Muscle layer of colon (tissue), 2 donors: ENCODE results near the gene DDX55.

Experiments
- H3K27ac ChIP-seq: one replicate; pipeline ENCODE4 v1.7.0; 2013; ENCODE audit warnings: low read depth, mild to moderate bottlenecking, low read length, moderate library complexity
- H3K27me3 ChIP-seq, 2 donors: one replicate each; pipeline ENCODE4 v1.7.0; 2013; ENCODE audit warnings: low read length in 2 of 2, mild to moderate bottlenecking in 2 of 2; ENCODE audit not compliant: insufficient read depth in 2 of 2, control insufficient read depth in 1 of 2
- H3K36me3 ChIP-seq: one replicate; pipeline ENCODE4 v1.7.0; 2013; ENCODE audit warnings: mild to moderate bottlenecking, low read length; ENCODE audit not compliant: insufficient read depth
- H3K4me1 ChIP-seq: one replicate; pipeline ENCODE4 v1.7.0; 2013; ENCODE audit warnings: mild to moderate bottlenecking, low read length; ENCODE audit not compliant: insufficient read depth
- H3K4me3 ChIP-seq, 2 donors: one replicate each; pipeline ENCODE4 v1.7.0; 2013; ENCODE audit warnings: low read length in 2 of 2, low read depth in 1 of 2, mild to moderate bottlenecking in 1 of 2, moderate library complexity in 1 of 2
- H3K9ac ChIP-seq: one replicate; pipeline ENCODE4 v1.7.0; 2013; ENCODE audit warnings: low read length
- H3K9me3 ChIP-seq: one replicate; pipeline ENCODE4 v1.7.0; 2013; ENCODE audit warnings: mild to moderate bottlenecking, low read length
- donor health status: abdominal sarcoma.
- donor health status: Adenocarcinoma of cecum.

The DDX55 gene

GRCh38 chr12:123614531-123614930, 12.6 kb downstream of the DDX55 start:
- peaks cover 77% of the 10 kb centered on the region for H3K36me3 ChIP-seq
- H3K27ac ChIP-seq: no peak overlapping the region
- no peaks in the 10 kb centered on the region for H3K4me1 ChIP-seq
- H3K9me3 ChIP-seq: no peaks in the 10 kb centered on the region
- H3K27me3 ChIP-seq: no peaks in the 10 kb centered on the region
- no peak overlapping the region for H3K9ac ChIP-seq
- no peak overlapping the region for H3K4me3 ChIP-seq

GRCh38 chr12:123617144-123617543, 15.2 kb downstream of the DDX55 start:
- Histone ChIP-seq H3K27ac (no peak overlapping the region), H3K9ac (no peak overlapping the region), H3K36me3 (peaks cover 75% of the 10 kb centered on the region), H3K4me3 (no peak overlapping the region), H3K4me1 (no peaks in the 10 kb centered on the region), H3K9me3 (no peaks in the 10 kb centered on the region), H3K27me3 (no peaks in the 10 kb centered on the region)

GRCh38 chr12:123617580-123617979, 15.7 kb downstream of the DDX55 start:
- H3K36me3 ChIP-seq: peaks cover 75% of the 10 kb centered on the region
- H3K4me1 ChIP-seq: no peaks in the 10 kb centered on the region
- no peak overlapping the region for H3K9ac ChIP-seq

GRCh38 chr12:123621101-123621500, 19.2 kb downstream of the DDX55 start:
- Histone ChIP-seq H3K4me3 (no peak overlapping the region), H3K36me3 (peaks cover 73% of the 10 kb centered on the region), H3K27me3 (no peaks in the 10 kb centered on the region), H3K9ac (no peak overlapping the region), H3K4me1 (no peaks in the 10 kb centered on the region), H3K27ac (no peak overlapping the region), H3K9me3 (no peaks in the 10 kb centered on the region)

More at GRCh38 chr12:123617580-123617979, 15.7 kb downstream of the DDX55 start:
- no peak overlapping the region for H3K4me3 ChIP-seq
- H3K9me3 ChIP-seq: no peaks in the 10 kb centered on the region
- no peak overlapping the region for H3K27ac ChIP-seq
- H3K27me3 ChIP-seq: no peaks in the 10 kb centered on the region

- Histone ChIP-seq H3K9ac (no peak overlapping the region), H3K4me3 (no peak overlapping the region), H3K27ac (no peak overlapping the region), H3K36me3 (peaks cover 73% of the 10 kb centered on the region), H3K4me1 (no peaks in the 10 kb centered on the region), H3K27me3 (no peaks in the 10 kb centered on the region), H3K9me3 (no peaks in the 10 kb centered on the region)
These were observed 20.0 kb downstream of the DDX55 start for GRCh38 chr12:123621619-123622530.

GRCh38 chr12:123633379-123634141, 31.7 kb downstream of the DDX55 start, which contains the start of the genes EIF2B1 and GTF2H3:
Gene EIF2B1 (minus strand): TSS chr12:123633686. CDS start chr12:123633557, 129 bp downstream.
Gene GTF2H3 (plus strand): TSS chr12:123633829. CDS start chr12:123633860, 31 bp downstream.
- Histone ChIP-seq H3K4me1 (peaks cover 9% of the 10 kb centered on the region), H3K9ac (peak within 1 kb of the TSS; percentile 59), H3K36me3 (peaks cover 22% of the 10 kb centered on the region), H3K27me3 (no peaks in the 10 kb centered on the region), H3K4me3 (peak within 1 kb of the TSS; percentile 68 to 78), H3K27ac (peak within 1 kb of the TSS; percentile 73), H3K9me3 (no peaks in the 10 kb centered on the region)

GRCh38 chr12:123634142-123634561, 32.3 kb downstream of the DDX55 start:
- Histone ChIP-seq H3K36me3 (peaks cover 16% of the 10 kb centered on the region), H3K27me3 (no peaks in the 10 kb centered on the region), H3K9ac (peak overlapping the region; percentile 59), H3K9me3 (no peaks in the 10 kb centered on the region), H3K27ac (peak overlapping the region; percentile 73), H3K4me3 (peak overlapping the region; percentile 68 to 78), H3K4me1 (peaks cover 9% of the 10 kb centered on the region)

- Histone ChIP-seq H3K4me3 (no peak overlapping the region), H3K9ac (no peak overlapping the region), H3K9me3 (no peaks in the 10 kb centered on the region), H3K27me3 (no peaks in the 10 kb centered on the region), H3K36me3 (peaks cover 11% of the 10 kb centered on the region), H3K4me1 (no peaks in the 10 kb centered on the region), H3K27ac (no peak overlapping the region)
These were observed 42.0 kb downstream of the DDX55 start for GRCh38 chr12:123643911-123644310.

- no peaks in the 10 kb centered on the region for H3K4me1 ChIP-seq
- peaks cover 22% of the 10 kb centered on the region for H3K36me3 ChIP-seq
- H3K9ac ChIP-seq: no peak overlapping the region
- H3K27ac ChIP-seq: no peak overlapping the region
- H3K27me3 ChIP-seq: no peaks in the 10 kb centered on the region
- H3K9me3 ChIP-seq: no peaks in the 10 kb centered on the region
- H3K4me3 ChIP-seq: no peak overlapping the region
These were observed 43.5 kb downstream of the DDX55 start for GRCh38 chr12:123645380-123645779.

- Histone ChIP-seq H3K4me1 (no peaks in the 10 kb centered on the region), H3K9ac (no peak overlapping the region), H3K4me3 (no peak overlapping the region), H3K36me3 (peaks cover 26% of the 10 kb centered on the region), H3K9me3 (no peaks in the 10 kb centered on the region), H3K27ac (no peak overlapping the region), H3K27me3 (no peaks in the 10 kb centered on the region)
These were observed 44.0 kb downstream of the DDX55 start for GRCh38 chr12:123645878-123646277.

GRCh38 chr12:123648401-123648800, 46.5 kb downstream of the DDX55 start:
- H3K36me3 ChIP-seq: peaks cover 33% of the 10 kb centered on the region
- H3K9me3 ChIP-seq: no peaks in the 10 kb centered on the region

More at GRCh38 chr12:123648401-123648800, 46.5 kb downstream of the DDX55 start:
- no peak overlapping the region for H3K27ac ChIP-seq
- H3K27me3 ChIP-seq: no peaks in the 10 kb centered on the region
- no peaks in the 10 kb centered on the region for H3K4me1 ChIP-seq
- no peak overlapping the region for H3K4me3 ChIP-seq
- no peak overlapping the region for H3K9ac ChIP-seq
